ENCODE measurements around the gene ADGRA3. TPM values are rescaled to one million over a fixed set of nuclear protein-coding genes. Genes with fewer than 3 reads are reported as not detected.

Gene ADGRA3, protein sequence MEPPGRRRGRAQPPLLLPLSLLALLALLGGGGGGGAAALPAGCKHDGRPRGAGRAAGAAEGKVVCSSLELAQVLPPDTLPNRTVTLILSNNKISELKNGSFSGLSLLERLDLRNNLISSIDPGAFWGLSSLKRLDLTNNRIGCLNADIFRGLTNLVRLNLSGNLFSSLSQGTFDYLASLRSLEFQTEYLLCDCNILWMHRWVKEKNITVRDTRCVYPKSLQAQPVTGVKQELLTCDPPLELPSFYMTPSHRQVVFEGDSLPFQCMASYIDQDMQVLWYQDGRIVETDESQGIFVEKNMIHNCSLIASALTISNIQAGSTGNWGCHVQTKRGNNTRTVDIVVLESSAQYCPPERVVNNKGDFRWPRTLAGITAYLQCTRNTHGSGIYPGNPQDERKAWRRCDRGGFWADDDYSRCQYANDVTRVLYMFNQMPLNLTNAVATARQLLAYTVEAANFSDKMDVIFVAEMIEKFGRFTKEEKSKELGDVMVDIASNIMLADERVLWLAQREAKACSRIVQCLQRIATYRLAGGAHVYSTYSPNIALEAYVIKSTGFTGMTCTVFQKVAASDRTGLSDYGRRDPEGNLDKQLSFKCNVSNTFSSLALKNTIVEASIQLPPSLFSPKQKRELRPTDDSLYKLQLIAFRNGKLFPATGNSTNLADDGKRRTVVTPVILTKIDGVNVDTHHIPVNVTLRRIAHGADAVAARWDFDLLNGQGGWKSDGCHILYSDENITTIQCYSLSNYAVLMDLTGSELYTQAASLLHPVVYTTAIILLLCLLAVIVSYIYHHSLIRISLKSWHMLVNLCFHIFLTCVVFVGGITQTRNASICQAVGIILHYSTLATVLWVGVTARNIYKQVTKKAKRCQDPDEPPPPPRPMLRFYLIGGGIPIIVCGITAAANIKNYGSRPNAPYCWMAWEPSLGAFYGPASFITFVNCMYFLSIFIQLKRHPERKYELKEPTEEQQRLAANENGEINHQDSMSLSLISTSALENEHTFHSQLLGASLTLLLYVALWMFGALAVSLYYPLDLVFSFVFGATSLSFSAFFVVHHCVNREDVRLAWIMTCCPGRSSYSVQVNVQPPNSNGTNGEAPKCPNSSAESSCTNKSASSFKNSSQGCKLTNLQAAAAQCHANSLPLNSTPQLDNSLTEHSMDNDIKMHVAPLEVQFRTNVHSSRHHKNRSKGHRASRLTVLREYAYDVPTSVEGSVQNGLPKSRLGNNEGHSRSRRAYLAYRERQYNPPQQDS (N-terminal part only)
- total RNA-seq (10 to 100 TPM in 1 of 7 donors, 1 to 10 TPM in 6; 4.3 to 10.6 (median 5.9) TPM), polyA plus RNA-seq (1 to 10 TPM; 1.6 TPM)
- long read RNA-seq, donor 1, full-length matches to known transcripts, result 3 of 3 reads
- long read RNA-seq, donor 1, partial matches to known transcripts, result 0 of 3 reads
- long read RNA-seq, donor 1, other reads (novel, unspliced or antisense), result 0 of 3 reads
- long read RNA-seq, donor 2, result 0 reads

DNA sequence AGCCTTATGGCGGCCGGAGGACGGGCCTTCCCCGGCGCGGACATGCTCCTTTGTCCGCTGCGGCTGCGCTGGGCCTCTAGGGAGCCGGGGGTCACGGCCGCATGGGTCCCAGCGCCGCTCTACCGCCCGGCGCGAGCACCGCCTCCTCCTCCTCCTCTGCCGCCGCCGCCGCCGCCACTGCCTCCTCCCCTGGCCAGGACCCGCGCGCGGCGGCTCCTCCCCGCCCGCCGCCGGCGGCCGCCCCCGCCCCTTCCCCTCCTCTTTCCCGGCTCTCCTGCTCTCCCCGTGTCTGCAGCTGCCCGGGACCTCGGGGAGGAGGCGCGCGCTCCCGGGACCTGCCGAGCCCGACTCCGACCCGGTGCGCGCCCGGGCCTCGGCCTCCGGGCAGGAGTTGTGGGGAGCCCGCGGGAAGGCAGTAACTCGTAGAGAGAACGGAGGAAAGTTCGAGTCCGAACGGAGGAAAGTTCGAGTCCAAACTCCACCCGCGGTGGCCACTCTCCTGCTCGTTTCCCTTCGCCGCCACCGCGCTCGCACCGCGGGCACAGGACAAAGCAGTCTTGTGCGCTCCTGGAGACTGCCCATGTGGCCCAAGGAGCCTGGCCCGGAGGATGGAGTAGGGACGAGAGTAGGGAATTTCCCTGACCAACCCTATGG is at the start of gene ADGRA3:
Gene ADGRA3, minus strand, starts transcription at position 179 of the 654 bp plus-strand sequence. CDS start 282 bp downstream, outside the sequence.
- Histone ChIP-seq H3K36me3 (no peaks in the 10 kb centered on the region), H3K27ac (peak within 1 kb of the TSS in 7 of 8 donors; percentile 9 to 67 (median 56)), H3K9me3 (no peaks in the 10 kb centered on the region), H3K27me3 (replicated peaks in 1 of 7) (peaks cover 0 to 41% (median 0%) of the 10 kb centered on the region in 7 donors), H3K4me3 (peak within 1 kb of the TSS; percentile 30 to 73 (median 52)), H3K4me1 (peaks cover 0 to 19% (median 13%) of the 10 kb centered on the region in 6 donors)
- 2 to 11% (median 3%) methylated on average over 34 to 74 of the region's 74 CpGs for WGBS, 5 donors
- peak; percentile 74 for DNase-seq
- TF ChIP-seq POLR2A (IDR thresholded peaks at IDR 0.05) (no peak), POLR2AphosphoS5 (IDR thresholded peaks at IDR 0.05) (peak in 2 of 3 donors; percentile 14 to 39)
- TF ChIP-seq, protein P1, sequence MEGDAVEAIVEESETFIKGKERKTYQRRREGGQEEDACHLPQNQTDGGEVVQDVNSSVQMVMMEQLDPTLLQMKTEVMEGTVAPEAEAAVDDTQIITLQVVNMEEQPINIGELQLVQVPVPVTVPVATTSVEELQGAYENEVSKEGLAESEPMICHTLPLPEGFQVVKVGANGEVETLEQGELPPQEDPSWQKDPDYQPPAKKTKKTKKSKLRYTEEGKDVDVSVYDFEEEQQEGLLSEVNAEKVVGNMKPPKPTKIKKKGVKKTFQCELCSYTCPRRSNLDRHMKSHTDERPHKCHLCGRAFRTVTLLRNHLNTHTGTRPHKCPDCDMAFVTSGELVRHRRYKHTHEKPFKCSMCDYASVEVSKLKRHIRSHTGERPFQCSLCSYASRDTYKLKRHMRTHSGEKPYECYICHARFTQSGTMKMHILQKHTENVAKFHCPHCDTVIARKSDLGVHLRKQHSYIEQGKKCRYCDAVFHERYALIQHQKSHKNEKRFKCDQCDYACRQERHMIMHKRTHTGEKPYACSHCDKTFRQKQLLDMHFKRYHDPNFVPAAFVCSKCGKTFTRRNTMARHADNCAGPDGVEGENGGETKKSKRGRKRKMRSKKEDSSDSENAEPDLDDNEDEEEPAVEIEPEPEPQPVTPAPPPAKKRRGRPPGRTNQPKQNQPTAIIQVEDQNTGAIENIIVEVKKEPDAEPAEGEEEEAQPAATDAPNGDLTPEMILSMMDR (IDR thresholded peaks at IDR 0.05 in 8 of 11, conservative IDR thresholded peaks at IDR 0.05 in 3 of 11), result no peak
- intact Hi-C loops (cut with DNase I; ENCODE audit: low total_unique reads), result no loop called here

DNA sequence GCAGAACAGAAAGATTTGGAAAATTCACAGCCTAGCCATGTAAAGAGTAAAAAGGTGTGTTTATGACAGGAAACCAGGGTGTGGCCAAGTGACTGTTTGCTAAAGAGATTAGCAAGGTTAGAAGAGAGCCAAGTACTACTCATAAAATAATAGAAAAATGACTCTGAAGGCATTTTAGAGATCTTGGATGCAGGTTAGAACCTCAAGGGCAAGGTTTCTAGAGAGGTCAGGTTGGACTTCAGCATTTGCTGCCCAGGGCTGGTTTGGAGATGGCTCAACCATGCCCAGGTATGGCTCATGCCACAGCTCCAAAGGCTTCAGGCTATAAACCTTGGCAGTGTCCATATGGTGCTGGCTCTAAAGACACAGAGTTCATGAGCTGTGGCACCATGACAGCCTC is 40.6 kb upstream of the ADGRA3 start:
- Histone ChIP-seq H3K36me3 (no peaks in the 10 kb centered on the region), H3K4me3 (no peak overlapping the region), H3K27ac (no peak overlapping the region), H3K9me3 (peaks cover 0 to 4% (median 0%) of the 10 kb centered on the region in 8 donors), H3K4me1 (no peaks in the 10 kb centered on the region), H3K27me3 (replicated peaks in 1 of 7) (no peaks in the 10 kb centered on the region)
- intact Hi-C loops (cut with DNase I; ENCODE audit: low total_unique reads), result no loop called here
- TF ChIP-seq POLR2AphosphoS5 (IDR thresholded peaks at IDR 0.05), result no peak
- TF ChIP-seq, protein P1 (IDR thresholded peaks at IDR 0.05 in 8 of 11, conservative IDR thresholded peaks at IDR 0.05 in 3 of 11), result no peak
- no peak for TF ChIP-seq POLR2A (IDR thresholded peaks at IDR 0.05)
- DNase-seq, result no peak

DNA sequence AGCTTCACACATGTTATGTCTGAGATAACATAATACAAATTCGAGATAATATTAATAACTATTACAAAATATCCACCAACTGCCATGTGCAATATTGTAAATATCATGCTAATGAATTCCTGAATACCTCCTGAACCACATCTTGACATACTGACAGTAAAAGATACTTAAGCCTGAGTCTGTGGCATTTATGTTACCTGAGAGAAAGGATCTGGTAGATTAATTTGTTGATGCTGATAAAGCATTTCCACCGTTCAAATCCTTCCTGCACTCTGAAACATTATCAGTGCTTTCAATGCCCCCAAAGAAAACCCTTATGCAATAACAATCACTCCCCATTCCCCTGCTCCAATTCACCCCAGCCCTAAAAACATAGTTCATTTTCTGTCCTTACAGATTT is 38.8 kb upstream of the ADGRA3 start:
- H3K36me3 ChIP-seq, result no peaks in the 10 kb centered on the region
- no peak for DNase-seq
- TF ChIP-seq POLR2AphosphoS5 (IDR thresholded peaks at IDR 0.05), result no peak
- TF ChIP-seq, protein P1 (IDR thresholded peaks at IDR 0.05 in 8 of 11, conservative IDR thresholded peaks at IDR 0.05 in 3 of 11), result no peak
- TF ChIP-seq POLR2A (IDR thresholded peaks at IDR 0.05), result no peak
- H3K9me3 ChIP-seq, result peaks cover 0 to 4% (median 0%) of the 10 kb centered on the region in 8 donors
- no peaks in the 10 kb centered on the region for H3K27me3 ChIP-seq (replicated peaks in 1 of 7)
- WGBS, 5 donors, result 67 to 84% (median 75%) methylated on average over 2 of the region's 2 CpGs
- H3K4me3 ChIP-seq, result no peak overlapping the region
- intact Hi-C loops (cut with DNase I; ENCODE audit: low total_unique reads), result no loop called here
- no peak overlapping the region for H3K27ac ChIP-seq
- H3K4me1 ChIP-seq, result no peaks in the 10 kb centered on the region

Data from spleen (tissue), 13 donors.